Adrenal gland (tissue), 12 donors: ENCODE measurements around the gene BCL11B. TPM values are rescaled to one million over a fixed set of nuclear protein-coding genes. Genes with fewer than 3 reads are reported as not detected.

Experiments used
- DNase-seq, 7 donors: peaks; one replicate each; pipeline ENCODE4 v3.0.0-alpha.2; 2019 to 2020
- H3K27ac ChIP-seq, 5 donors: fragments of 200-600 bp; sonication (generic) in 4 of 5; 1 replicate in 3 of 5; 2 replicates in 2 of 5; pipeline versions ENCODE4 v1.5.1 to v1.8.0; 2016 to 2020; ENCODE audit warnings: mild to moderate bottlenecking in 1 of 5
- H3K27me3 ChIP-seq: fragments of 200-600 bp; 2 replicates; pipeline ENCODE4 v1.8.0; 2021
- H3K36me3 ChIP-seq, 2 donors: fragments of 200-600 bp; replicated peaks in 1 of 2; 1 replicate in 1 of 2; 2 replicates in 1 of 2; pipeline versions ENCODE4 v1.5.1 to v1.8.0; 2018 to 2022
- H3K4me1 ChIP-seq, 2 donors: fragments of 200-600 bp; replicated peaks in 1 of 2; 1 replicate in 1 of 2; 2 replicates in 1 of 2; pipeline versions ENCODE4 v1.5.1 to v1.8.0; 2018 to 2021
- H3K4me3 ChIP-seq, 4 donors: fragments of 200-600 bp; sonication (generic) in 3 of 4; one replicate each; pipeline ENCODE4 v1.5.1; 2016 to 2018
- H3K9me3 ChIP-seq, 3 donors: fragments of 200-600 bp; sonication (generic) in 1 of 3; replicated peaks in 1 of 3; 1 replicate in 2 of 3; 2 replicates in 1 of 3; pipeline versions ENCODE4 v1.5.1 to v1.8.0; 2016 to 2021
- POLR2A ChIP-seq, 2 donors: fragments of 450-650 bp; IDR thresholded peaks; one replicate each; pipeline ENCODE4 v1.6.1; 2017; ENCODE audit warnings: antibody characterized with exemption in 2 of 2, mild to moderate bottlenecking in 2 of 2, moderate library complexity in 1 of 2
- WGBS, 4 donors: extraction: QIAGEN DNeasy Blood & Tissue Kit in 2 of 4; methylation state at CpG; one replicate each; pipeline versions ENCODE4 v1.1.5 to v1.1.7; 2013 to 2017; 5-methylcytosine and 5-hydroxymethylcytosine counted together
- intact Hi-C, 2 donors: fragments of 100-400 bp; cut with DNase I; formaldehyde crosslinking; loops; one replicate each; pipeline versions ENCODE4 v1.14.1 to v1.15.0; 2022 to 2023
- polyA plus RNA-seq, 3 donors: library from polyadenylated mRNA; stranded (reverse); fragments of 200-250 nt in 2 of 3; fragments of 350-450 nt in 1 of 3; fragmentation: Illumina TruSeq in 1 of 3; extraction: RNeasy Lipid Tissue Mini Kit (QIAGEN cat#74804) in 1 of 3; gene quantifications; one replicate each; pipeline ENCODE4 v1.2.3, GENCODE V29; 2013 to 2014
- total RNA-seq, 9 donors: library from RNA; depleted of rRNA in 4 of 9; stranded (reverse); fragments of >200 nt in 4 of 9; fragments of 120-200 nt in 1 of 9; fragmentation: NEBNext Ultra II Directional in 1 of 9; extraction: Animal tissue kit (Norgen Biotek cat#: 25700) in 1 of 9; gene quantifications; one replicate each; pipeline versions ENCODE4 v1.1.0 to v1.2.4, GENCODE V29; 2013 to 2023
- TF ChIP-seq, protein P1 (sequence below), 6 experiments: fragments of 450-650 bp in 4 of 6; fragments of 200-600 bp in 2 of 6; sonication (generic) in 1 of 6; IDR thresholded peaks; 1 replicate in 5 of 6; 2 replicates in 1 of 6; pipeline versions ENCODE4 v1.5.1 to v1.8.0; 2016 to 2021; ENCODE audit warnings: antibody characterized with exemption in 6 of 6, mild to moderate bottlenecking in 2 of 6, moderate library complexity in 1 of 6
- donor health status: healthy with polysubstance abuse.
- donor health status: Bipolar disorder and iron deficiency.
- donor health status: DM: yes; HTN: yes; CAD: no.
- donor health status: DM: no; HTN: no; CAD: no.
- donor health status: DM: no; HTN: no; CAD: no.
- donor health status: DM: yes; HTN: yes; CAD: no.

BCL11B gene
- total and polyA plus RNA-seq, 12 donors: 0.24 to 3.2 (median 0.54) TPM

DNA sequence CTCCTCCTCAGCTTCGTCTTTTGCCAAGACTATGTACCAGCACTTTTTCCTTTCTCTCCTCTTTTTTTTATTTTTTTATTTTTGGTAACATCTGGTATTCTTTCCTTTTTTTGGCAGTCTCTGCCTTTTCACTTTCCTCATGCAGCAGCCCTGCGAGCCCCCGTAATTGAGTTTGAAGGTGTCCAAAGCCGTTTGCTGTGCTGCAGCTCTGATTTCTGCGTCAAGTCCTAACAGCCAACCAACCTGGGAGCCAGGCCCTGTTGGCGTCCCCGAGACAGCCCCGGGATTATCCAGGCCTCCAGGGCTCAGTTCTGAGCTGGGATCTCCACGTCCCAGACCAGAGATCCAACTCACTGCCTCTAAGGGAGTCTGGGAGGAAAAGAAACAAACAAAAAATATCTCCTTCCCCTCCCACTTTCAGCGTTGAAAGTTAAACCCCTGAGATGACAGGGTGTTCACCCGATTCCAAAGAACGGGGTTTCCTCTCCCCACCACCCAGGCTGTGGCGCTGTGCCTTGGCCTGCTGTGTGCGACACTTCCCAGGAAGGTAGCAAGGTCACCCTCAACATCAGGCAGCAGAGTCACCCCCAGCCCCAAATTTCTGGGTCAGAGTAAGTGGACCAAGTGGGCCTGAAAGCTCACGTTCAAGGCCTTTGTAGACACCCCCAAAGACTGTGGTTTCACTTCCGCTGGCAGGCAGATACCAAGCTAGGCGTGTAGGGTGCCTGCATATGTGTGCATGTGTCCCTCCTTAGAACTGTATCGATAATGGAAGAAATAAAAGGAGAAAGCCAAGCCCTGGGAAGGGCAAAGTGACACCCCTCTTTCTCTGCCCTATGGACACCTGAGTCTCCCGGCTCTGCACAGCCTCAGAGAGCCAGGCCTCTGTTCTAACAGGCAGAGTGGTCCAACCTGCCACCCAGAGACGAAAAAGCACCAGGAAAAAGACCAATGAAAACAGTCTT lies 11.1 kb downstream of the BCL11B start:
- WGBS, 4 donors: 59 to 67% (median 63%) methylated on average over 20 of the region's 20 CpGs
- H3K4me1 ChIP-seq: no peaks in the 10 kb centered on the region
- no peaks in the 10 kb centered on the region for H3K36me3 ChIP-seq
- H3K27ac ChIP-seq: no peak overlapping the region
- peaks cover 10% of the 10 kb centered on the region for H3K27me3 ChIP-seq
- no peak for DNase-seq
- intact Hi-C loops: no loop called here
- H3K9me3 ChIP-seq: no peaks in the 10 kb centered on the region
- TF ChIP-seq POLR2A (IDR thresholded peaks at IDR 0.05): no peak
- TF ChIP-seq, protein P1, sequence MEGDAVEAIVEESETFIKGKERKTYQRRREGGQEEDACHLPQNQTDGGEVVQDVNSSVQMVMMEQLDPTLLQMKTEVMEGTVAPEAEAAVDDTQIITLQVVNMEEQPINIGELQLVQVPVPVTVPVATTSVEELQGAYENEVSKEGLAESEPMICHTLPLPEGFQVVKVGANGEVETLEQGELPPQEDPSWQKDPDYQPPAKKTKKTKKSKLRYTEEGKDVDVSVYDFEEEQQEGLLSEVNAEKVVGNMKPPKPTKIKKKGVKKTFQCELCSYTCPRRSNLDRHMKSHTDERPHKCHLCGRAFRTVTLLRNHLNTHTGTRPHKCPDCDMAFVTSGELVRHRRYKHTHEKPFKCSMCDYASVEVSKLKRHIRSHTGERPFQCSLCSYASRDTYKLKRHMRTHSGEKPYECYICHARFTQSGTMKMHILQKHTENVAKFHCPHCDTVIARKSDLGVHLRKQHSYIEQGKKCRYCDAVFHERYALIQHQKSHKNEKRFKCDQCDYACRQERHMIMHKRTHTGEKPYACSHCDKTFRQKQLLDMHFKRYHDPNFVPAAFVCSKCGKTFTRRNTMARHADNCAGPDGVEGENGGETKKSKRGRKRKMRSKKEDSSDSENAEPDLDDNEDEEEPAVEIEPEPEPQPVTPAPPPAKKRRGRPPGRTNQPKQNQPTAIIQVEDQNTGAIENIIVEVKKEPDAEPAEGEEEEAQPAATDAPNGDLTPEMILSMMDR (IDR thresholded peaks at IDR 0.05): no peak
- H3K4me3 ChIP-seq: no peak overlapping the region

DNA sequence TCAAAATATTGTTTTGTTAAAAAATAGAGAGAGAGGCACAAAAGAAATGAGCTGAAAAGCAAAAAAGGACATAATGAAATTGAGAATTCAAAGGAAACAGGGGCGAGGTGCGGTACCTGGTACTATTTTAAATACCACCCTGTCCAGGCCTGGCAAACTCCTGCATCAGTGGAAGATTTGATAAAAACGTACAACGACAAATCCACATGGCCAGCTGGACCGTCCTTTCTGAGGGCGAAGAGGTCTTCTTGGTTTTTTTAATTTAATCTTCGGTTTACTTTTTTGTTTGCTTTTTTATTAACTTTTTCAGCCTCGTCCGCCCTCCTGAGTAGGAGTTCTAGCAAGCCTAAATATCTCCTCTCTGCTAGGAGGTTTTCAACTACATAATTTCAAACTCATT lies 11.9 kb downstream of the BCL11B start:
- H3K36me3 ChIP-seq: no peaks in the 10 kb centered on the region
- intact Hi-C loops: no loop called here
- no peak overlapping the region for H3K27ac ChIP-seq
- DNase-seq: no peak
- H3K9me3 ChIP-seq: no peaks in the 10 kb centered on the region
- H3K4me3 ChIP-seq: no peak overlapping the region
- 85 to 88% (median 86%) methylated on average over 9 of the region's 9 CpGs for WGBS, 4 donors
- TF ChIP-seq, protein P1 (IDR thresholded peaks at IDR 0.05): no peak
- TF ChIP-seq POLR2A (IDR thresholded peaks at IDR 0.05): no peak
- H3K4me1 ChIP-seq: no peaks in the 10 kb centered on the region
- H3K27me3 ChIP-seq: peaks cover 7% of the 10 kb centered on the region

DNA sequence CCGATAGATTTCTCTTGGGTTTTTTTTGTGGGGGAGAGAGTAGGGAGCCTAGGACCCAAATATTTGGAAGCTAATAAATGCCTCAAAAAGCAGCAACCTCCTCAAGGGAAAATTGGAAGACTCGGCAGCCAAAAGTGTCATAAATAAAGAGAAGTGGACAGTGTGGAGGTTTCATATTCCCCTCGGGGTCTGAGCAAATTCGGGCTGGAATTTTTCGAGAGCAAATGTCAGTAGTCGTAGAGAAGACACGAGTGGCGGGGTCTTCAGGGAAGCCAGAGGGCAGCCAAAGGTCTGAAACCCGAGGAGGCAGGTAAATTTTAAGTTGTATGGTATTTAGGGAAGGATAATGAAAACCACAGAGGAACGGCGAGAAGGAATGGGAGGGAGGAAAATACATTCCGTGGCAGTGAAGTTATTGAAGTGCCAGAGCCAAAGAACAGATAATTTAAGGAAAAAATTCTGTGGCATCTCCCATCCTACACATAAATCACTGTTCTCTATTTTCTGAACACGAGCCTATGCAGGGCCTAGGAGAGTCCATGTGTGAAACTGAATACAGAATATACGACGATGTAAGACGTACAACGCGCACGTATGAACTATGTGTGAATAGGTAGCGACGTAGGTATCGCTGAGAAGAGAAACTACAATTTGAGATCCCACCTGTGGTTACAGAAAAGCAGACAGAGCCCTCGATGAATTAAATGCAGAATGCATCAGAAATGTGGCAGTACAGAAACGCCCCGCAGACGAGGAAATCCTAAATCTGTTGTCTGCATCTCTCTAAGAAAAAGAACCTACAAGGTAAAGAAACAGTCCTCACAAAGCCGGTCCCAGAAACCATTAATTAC lies 12.9 kb downstream of the BCL11B start:
- Histone ChIP-seq H3K4me1 (no peaks in the 10 kb centered on the region), H3K36me3 (no peaks in the 10 kb centered on the region), H3K4me3 (no peak overlapping the region), H3K27ac (no peak overlapping the region), H3K27me3 (peaks cover 7% of the 10 kb centered on the region), H3K9me3 (no peaks in the 10 kb centered on the region)
- 67 to 78% (median 69%) methylated on average over 27 of the region's 27 CpGs for WGBS, 4 donors
- TF ChIP-seq POLR2A (IDR thresholded peaks at IDR 0.05): no peak
- TF ChIP-seq, protein P1 (IDR thresholded peaks at IDR 0.05): no peak
- intact Hi-C loops: no loop called here
- no peak for DNase-seq

DNA sequence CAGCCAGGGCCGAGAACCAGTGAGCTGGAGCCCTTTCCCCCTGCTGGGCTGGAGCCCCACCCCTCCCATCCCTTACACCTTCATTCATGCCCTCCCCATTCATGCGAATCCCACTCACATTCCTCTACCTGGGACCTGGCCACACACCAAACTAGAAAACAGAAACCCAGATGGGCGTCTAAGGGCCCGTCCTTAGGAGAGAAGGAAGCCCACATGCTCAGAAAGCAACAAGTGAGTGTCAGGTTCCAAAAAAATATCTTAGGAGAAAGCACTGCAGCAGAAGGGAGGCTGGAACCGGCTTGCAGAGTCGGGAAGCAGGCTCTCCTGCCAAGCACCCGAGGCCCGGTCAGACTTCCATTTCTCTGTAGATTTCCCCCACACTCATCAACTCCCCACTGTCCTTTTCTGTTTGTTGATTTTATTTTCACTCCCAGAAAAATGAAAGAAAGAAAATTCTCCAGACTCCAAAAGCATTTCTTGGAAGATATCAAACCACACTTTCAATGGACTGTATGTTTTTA lies 13.6 kb downstream of the BCL11B start:
- H3K36me3 ChIP-seq: no peaks in the 10 kb centered on the region
- WGBS, 4 donors: 31 to 62% (median 46%) methylated on average over 8 of the region's 8 CpGs
- TF ChIP-seq, protein P1 (IDR thresholded peaks at IDR 0.05): no peak
- H3K4me3 ChIP-seq: no peak overlapping the region
- no peak for DNase-seq
- H3K27ac ChIP-seq: no peak overlapping the region
- no peaks in the 10 kb centered on the region for H3K4me1 ChIP-seq
- H3K9me3 ChIP-seq: no peaks in the 10 kb centered on the region
- H3K27me3 ChIP-seq: peaks cover 10% of the 10 kb centered on the region
- intact Hi-C loops: no loop called here
